Measurements from ENCODE around the gene FRS2.

- TF ChIP-seq CTCF (conservative IDR thresholded peaks at IDR 0.05; ENCODE audit: low read depth, low read length) = 0 out of 2 replicates have a peak, but pooled peaks have one; percentile 15
- no peak for TF ChIP-seq EZH2 (IDR thresholded peaks at IDR 0.05; ENCODE audit: low read length, unreplicated experiment)
These were observed 113.0 kb downstream of the FRS2 start for GRCh38 chr12:69583203-69583602.

Measured in PC-3 (cell line).